ENCODE measurements around the gene SLC4A9.

Gene SLC4A9

DNA sequence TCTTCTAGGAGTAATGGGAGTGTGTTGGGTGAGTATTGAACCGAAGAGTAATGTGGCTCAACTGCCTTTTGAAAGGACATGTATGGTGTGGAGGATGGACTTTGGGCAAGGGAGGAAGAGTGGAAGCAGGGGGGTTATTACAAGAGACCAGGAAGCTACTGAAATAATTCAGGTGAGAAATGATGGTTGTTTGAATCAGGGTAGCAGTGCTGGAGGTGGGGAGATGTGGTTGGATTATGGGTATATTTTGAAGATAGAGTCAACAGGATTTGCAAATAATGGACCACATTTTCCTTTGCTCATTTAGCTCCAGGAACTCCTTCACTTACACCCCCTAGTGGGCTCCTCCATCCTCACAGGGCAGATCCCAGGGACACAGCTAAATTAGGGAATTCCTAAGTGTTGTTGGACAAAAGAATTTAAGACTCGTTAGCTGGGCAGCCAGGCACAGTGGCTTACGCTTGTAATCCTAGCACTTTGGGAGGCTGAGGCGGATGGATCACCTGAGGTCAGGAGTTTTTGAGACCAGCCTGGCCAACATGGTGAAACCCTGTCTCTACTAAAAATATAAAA lies 1.2 kb upstream of the SLC4A9 start:
- no peak overlapping the region for H3K27ac ChIP-seq
- peak; percentile 48 for DNase-seq
- no peaks in the 10 kb centered on the region for H3K27me3 ChIP-seq (replicated peaks)
- TF ChIP-seq, protein P1, sequence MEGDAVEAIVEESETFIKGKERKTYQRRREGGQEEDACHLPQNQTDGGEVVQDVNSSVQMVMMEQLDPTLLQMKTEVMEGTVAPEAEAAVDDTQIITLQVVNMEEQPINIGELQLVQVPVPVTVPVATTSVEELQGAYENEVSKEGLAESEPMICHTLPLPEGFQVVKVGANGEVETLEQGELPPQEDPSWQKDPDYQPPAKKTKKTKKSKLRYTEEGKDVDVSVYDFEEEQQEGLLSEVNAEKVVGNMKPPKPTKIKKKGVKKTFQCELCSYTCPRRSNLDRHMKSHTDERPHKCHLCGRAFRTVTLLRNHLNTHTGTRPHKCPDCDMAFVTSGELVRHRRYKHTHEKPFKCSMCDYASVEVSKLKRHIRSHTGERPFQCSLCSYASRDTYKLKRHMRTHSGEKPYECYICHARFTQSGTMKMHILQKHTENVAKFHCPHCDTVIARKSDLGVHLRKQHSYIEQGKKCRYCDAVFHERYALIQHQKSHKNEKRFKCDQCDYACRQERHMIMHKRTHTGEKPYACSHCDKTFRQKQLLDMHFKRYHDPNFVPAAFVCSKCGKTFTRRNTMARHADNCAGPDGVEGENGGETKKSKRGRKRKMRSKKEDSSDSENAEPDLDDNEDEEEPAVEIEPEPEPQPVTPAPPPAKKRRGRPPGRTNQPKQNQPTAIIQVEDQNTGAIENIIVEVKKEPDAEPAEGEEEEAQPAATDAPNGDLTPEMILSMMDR (IDR thresholded peaks at IDR 0.05; ENCODE audit: low read depth, low read length, missing control alignments): peak; percentile 79
- in situ Hi-C loops (cut with HindIII; ENCODE audit: low pct_ligation_motif_present, low sequenced_read_pairs): no loop called here
- H3K36me3 ChIP-seq (replicated peaks): no peaks in the 10 kb centered on the region
- no peak overlapping the region for H3K4me3 ChIP-seq (ENCODE audit: low read depth, low read length)

DNA sequence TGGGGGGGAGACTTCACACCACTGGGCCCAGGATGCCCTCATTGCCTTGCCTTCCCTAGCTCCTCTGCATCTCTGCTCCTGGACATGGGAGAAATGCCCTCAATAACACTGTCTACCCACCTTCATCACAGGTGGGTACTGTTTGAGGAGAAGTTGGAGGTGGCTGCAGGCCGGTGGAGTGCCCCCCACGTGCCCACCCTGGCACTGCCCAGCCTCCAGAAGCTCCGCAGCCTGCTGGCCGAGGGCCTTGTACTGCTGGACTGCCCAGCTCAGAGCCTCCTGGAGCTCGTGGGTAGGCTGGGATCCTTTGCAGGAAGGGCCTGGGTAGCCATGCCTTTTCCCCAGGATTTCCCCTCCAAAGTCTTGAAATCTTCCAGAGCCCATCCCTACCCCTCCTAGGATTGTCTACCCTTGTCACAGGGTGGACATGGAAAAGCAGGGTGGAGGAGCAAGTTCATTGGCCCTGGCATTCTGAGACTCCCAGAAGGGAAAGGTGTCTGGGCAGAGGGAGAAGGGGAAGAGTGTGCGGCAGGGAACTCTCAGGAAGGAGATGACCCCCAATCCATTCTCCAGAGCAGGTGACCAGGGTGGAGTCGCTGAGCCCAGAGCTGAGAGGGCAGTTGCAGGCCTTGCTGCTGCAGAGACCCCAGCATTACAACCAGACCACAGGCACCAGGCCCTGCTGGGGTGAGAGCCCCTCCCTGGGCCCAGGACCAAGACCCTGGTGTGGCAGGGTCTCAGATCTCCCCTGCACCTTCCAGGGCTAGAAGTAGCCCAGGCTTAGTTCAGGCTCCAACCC lies 886 bp downstream of the SLC4A9 start:
- H3K27ac ChIP-seq: no peak overlapping the region
- no peak for DNase-seq
- TF ChIP-seq, protein P1 (IDR thresholded peaks at IDR 0.05; ENCODE audit: low read depth, low read length, missing control alignments): no peak
- H3K27me3 ChIP-seq (replicated peaks): no peaks in the 10 kb centered on the region
- no peaks in the 10 kb centered on the region for H3K36me3 ChIP-seq (replicated peaks)
- in situ Hi-C loops (cut with HindIII; ENCODE audit: low pct_ligation_motif_present, low sequenced_read_pairs): no loop called here
- H3K4me3 ChIP-seq (ENCODE audit: low read depth, low read length): no peak overlapping the region

DNA sequence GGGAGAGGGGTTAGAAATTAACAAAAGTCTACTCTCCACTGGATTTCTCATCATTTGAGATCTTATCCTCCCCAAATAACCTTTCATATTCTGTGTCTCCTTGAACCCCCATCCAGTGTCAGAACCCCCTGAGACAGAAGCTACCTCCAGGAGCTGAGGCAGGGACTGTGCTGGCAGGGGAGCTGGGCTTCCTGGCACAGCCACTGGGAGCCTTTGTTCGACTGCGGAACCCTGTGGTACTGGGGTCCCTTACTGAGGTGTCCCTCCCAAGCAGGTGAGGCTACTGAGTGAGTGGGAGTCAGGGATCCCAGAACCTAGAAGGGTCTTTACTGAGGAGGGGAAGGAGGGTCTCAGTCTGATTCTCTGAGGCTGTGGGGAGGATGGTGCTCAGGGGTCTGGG lies 1.9 kb downstream of the SLC4A9 start:
- no peaks in the 10 kb centered on the region for H3K27me3 ChIP-seq (replicated peaks)
- in situ Hi-C loops (cut with HindIII; ENCODE audit: low pct_ligation_motif_present, low sequenced_read_pairs): no loop called here
- TF ChIP-seq, protein P1 (IDR thresholded peaks at IDR 0.05; ENCODE audit: low read depth, low read length, missing control alignments): no peak
- no peak overlapping the region for H3K4me3 ChIP-seq (ENCODE audit: low read depth, low read length)
- DNase-seq: no peak
- H3K36me3 ChIP-seq (replicated peaks): no peaks in the 10 kb centered on the region
- no peak overlapping the region for H3K27ac ChIP-seq

DNA sequence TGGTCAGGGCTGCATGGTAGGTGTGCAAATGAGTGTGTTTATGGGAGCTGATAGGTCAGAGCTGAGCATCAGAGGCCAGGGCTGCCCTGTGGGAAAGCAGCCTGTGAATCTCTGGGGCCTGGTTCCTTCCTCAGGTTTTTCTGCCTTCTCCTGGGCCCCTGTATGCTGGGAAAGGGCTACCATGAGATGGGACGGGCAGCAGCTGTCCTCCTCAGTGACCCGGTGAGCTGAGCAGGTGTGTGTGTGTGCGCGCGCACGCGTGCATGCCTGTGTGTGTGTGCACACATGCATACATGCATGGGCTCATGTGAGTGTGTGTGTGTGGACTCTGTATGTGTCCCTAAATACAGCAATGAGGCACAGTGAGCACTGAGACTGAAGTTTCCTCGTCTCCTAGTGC lies 2.3 kb downstream of the SLC4A9 start:
- H3K36me3 ChIP-seq (replicated peaks): no peaks in the 10 kb centered on the region
- TF ChIP-seq, protein P1 (IDR thresholded peaks at IDR 0.05; ENCODE audit: low read depth, low read length, missing control alignments): no peak
- in situ Hi-C loops (cut with HindIII; ENCODE audit: low pct_ligation_motif_present, low sequenced_read_pairs): no loop called here
- no peaks in the 10 kb centered on the region for H3K27me3 ChIP-seq (replicated peaks)
- H3K4me3 ChIP-seq (ENCODE audit: low read depth, low read length): no peak overlapping the region
- no peak for DNase-seq
- no peak overlapping the region for H3K27ac ChIP-seq

DNA sequence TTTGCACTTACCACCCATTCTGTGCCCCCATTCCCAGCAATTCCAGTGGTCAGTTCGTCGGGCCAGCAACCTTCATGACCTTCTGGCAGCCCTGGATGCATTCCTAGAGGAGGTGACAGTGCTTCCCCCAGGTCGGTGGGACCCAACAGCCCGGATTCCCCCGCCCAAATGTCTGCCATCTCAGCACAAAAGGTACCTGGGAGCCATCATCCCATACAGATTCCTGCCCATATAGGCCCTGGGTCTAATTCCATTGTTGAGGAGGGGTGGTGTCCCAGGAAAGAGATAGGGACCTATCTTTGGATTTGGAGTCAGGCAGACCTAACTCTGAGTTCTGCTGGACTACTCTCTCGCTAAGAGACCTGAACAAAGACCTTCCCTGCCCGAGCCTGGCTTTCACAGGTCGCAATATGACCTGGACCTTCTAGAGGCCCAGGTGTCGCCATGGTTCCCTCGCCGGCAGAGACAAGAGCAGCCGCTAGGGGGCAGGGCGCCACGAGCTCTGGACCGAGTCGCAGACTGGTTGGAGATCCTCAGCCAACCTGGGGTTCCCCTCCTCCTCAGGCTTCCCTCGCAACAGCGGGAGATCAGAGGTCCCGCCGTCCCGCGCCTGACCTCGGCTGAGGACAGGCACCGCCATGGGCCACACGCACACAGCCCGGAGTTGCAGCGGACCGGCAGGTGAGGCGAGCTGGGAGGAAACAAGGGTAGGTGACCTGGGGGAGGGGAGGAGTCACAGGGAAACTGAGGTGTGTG lies 3.1 kb downstream of the SLC4A9 start:
- peak overlapping the region; percentile 48 for H3K4me3 ChIP-seq (ENCODE audit: low read depth, low read length)
- DNase-seq: peak; percentile 55
- no peaks in the 10 kb centered on the region for H3K27me3 ChIP-seq (replicated peaks)
- H3K36me3 ChIP-seq (replicated peaks): no peaks in the 10 kb centered on the region
- H3K27ac ChIP-seq: no peak overlapping the region
- in situ Hi-C loops (cut with HindIII; ENCODE audit: low pct_ligation_motif_present, low sequenced_read_pairs): no loop called here
- TF ChIP-seq, protein P1 (IDR thresholded peaks at IDR 0.05; ENCODE audit: low read depth, low read length, missing control alignments): peak; percentile 96
